Stimulated activated CD8-positive, alpha-beta memory T cell treated with anti-CD3 and anti-CD28 coated beads, Interleukin-7, amount 100 ng/mL, for 1 hour (primary cell): ENCODE measurements around the gene SENP5.
A peak's percentile ranks its signal among the peaks of the same experiment; 100 is the strongest.
"Not testable (repeated sequence)": the region's sequence is repeated elsewhere in the genome, so short reads cannot be mapped to it uniquely, and the experiment has no call there.

ENCODE experiments used
- DNase-seq, 2 donors: peaks; one replicate each; pipeline ENCODE4 v3.0.0-alpha.2; 2020; ENCODE audit warnings: low read depth in 2 of 2

Gene SENP5

GRCh38 chr3:196867507-196868296 is at the start of gene SENP5:
TSS of gene SENP5 (plus strand) at chr3:196867920. CDS start at chr3:196885182, 17,262 bp downstream.
- peak; percentile 76 to 81 for DNase-seq

- DNase-seq, result no peak
Measured at GRCh38 chr3:196821806-196822355, 45.8 kb upstream of the SENP5 start.

- DNase-seq, result not testable (repeated sequence)
Measured at GRCh38 chr3:196829651-196830050, 38.1 kb upstream of the SENP5 start.

GRCh38 chr3:196835086-196835485 is 32.6 kb upstream of the SENP5 start:
- no peak for DNase-seq

GRCh38 chr3:196836626-196837025 is 31.1 kb upstream of the SENP5 start:
- DNase-seq, result not testable (repeated sequence)

GRCh38 chr3:196837819-196838420 is 29.8 kb upstream of the SENP5 start:
- DNase-seq, result peak; percentile 36 to 42

GRCh38 chr3:196839351-196839750 is 28.4 kb upstream of the SENP5 start:
- DNase-seq, result not testable (repeated sequence)

- DNase-seq, result no peak
Measured at GRCh38 chr3:196842567-196843434, 24.9 kb upstream of the SENP5 start.

- DNase-seq, result no peak
Measured at GRCh38 chr3:196843435-196844110, 24.1 kb upstream of the SENP5 start.

GRCh38 chr3:196844235-196845219 is 23.2 kb upstream of the SENP5 start:
- not testable (repeated sequence) for DNase-seq

GRCh38 chr3:196848375-196848774 is 19.3 kb upstream of the SENP5 start:
- not testable (repeated sequence) for DNase-seq

- no peak for DNase-seq
Measured at GRCh38 chr3:196849180-196849741, 18.5 kb upstream of the SENP5 start.

- DNase-seq, result not testable (repeated sequence)
Measured at GRCh38 chr3:196863000-196863399, 4.7 kb upstream of the SENP5 start.

- DNase-seq, result no peak
Measured at GRCh38 chr3:196867155-196867506, 589 bp upstream of the SENP5 start.

- no peak for DNase-seq
Measured at GRCh38 chr3:196868297-196868661, 559 bp downstream of the SENP5 start.

GRCh38 chr3:196872316-196872715 is 4.6 kb downstream of the SENP5 start:
- DNase-seq, result no peak

- not testable (repeated sequence) for DNase-seq
Measured at GRCh38 chr3:196874511-196875094, 6.9 kb downstream of the SENP5 start.

GRCh38 chr3:196875258-196875657 is 7.5 kb downstream of the SENP5 start:
- no peak for DNase-seq

GRCh38 chr3:196883361-196883760 is 15.6 kb downstream of the SENP5 start:
- no peak for DNase-seq

- DNase-seq, result no peak
Measured at GRCh38 chr3:196886144-196886543, 18.4 kb downstream of the SENP5 start.
